Liver (tissue), 9 donors: ENCODE results near the gene CD248. TPM values are rescaled to one million over a fixed set of nuclear protein-coding genes. Genes with fewer than 3 reads are reported as not detected.

Source experiments
- DNase-seq: peaks from one replicate; pipeline ENCODE4 v3.0.0-alpha.2; 2017; ENCODE audit warnings: low spot score
- H3K27ac ChIP-seq, 2 donors: one replicate each; pipeline ENCODE4 v1.7.0; 2013; ENCODE audit warnings: inconsistent platforms in 2 of 2, low read length in 2 of 2, control low read depth in 1 of 2, low read depth in 1 of 2, mild to moderate bottlenecking in 1 of 2
- H3K27me3 ChIP-seq, 4 donors: one replicate each; pipeline versions ENCODE4 v1.6.1 to v1.7.0; 2013; ENCODE audit warnings: low read length in 3 of 4, inconsistent platforms in 1 of 4, mild to moderate bottlenecking in 1 of 4, moderate library complexity in 1 of 4; ENCODE audit not compliant: control insufficient read depth in 4 of 4, insufficient read depth in 4 of 4
- H3K36me3 ChIP-seq, 4 donors: one replicate each; pipeline versions ENCODE4 v1.6.1 to v1.7.0; 2013; ENCODE audit warnings: low read length in 3 of 4, mild to moderate bottlenecking in 3 of 4, low read depth in 1 of 4, moderate library complexity in 1 of 4; ENCODE audit not compliant: control insufficient read depth in 4 of 4, insufficient read depth in 3 of 4
- H3K4me1 ChIP-seq, 4 donors: one replicate each; pipeline versions ENCODE4 v1.6.1 to v1.7.0; 2013; ENCODE audit warnings: low read length in 3 of 4, mild to moderate bottlenecking in 3 of 4, moderate library complexity in 1 of 4; ENCODE audit not compliant: control insufficient read depth in 4 of 4, insufficient read depth in 4 of 4
- H3K4me3 ChIP-seq, 3 donors: one replicate each; pipeline versions ENCODE4 v1.6.1 to v1.7.0; 2013; ENCODE audit warnings: low read length in 3 of 3, control low read depth in 1 of 3, low read depth in 1 of 3, mild to moderate bottlenecking in 1 of 3
- H3K9ac ChIP-seq, 2 donors: one replicate each; pipeline ENCODE4 v1.7.0; 2013; ENCODE audit warnings: low read length in 2 of 2, mild to moderate bottlenecking in 2 of 2, moderate library complexity in 2 of 2, control low read depth in 1 of 2, low read depth in 1 of 2
- H3K9me3 ChIP-seq, 4 donors: one replicate each; pipeline versions ENCODE4 v1.6.1 to v1.7.0; 2013; ENCODE audit warnings: low read length in 3 of 4; ENCODE audit not compliant: control insufficient read depth in 4 of 4
- ATF3 ChIP-seq: IDR thresholded peaks from 2 replicates; pipeline ENCODE4 v1.6.1; 2016; ENCODE audit warnings: antibody characterized with exemption
- CTCF ChIP-seq: fragments of 150-350 bp; IDR thresholded peaks from 2 replicates; pipeline ENCODE4 v1.5.1; 2017; ENCODE audit warnings: improper control_type of control experiment, low read depth, low read length; ENCODE audit not compliant: missing input control
- EGR1 ChIP-seq, 2 donors: IDR thresholded peaks; 2 replicates each; pipeline ENCODE4 v1.6.1; 2016 to 2018; ENCODE audit warnings: antibody characterized with exemption in 2 of 2, low read depth in 2 of 2
- FOXA1 ChIP-seq: IDR thresholded peaks from 2 replicates; pipeline ENCODE4 v1.6.1; 2016; ENCODE audit warnings: antibody characterized with exemption
- FOXA2 ChIP-seq: IDR thresholded peaks from 2 replicates; pipeline ENCODE4 v1.6.1; 2016; ENCODE audit warnings: antibody characterized with exemption
- GABPA ChIP-seq, 2 donors: IDR thresholded peaks in 1 of 2; conservative IDR thresholded peaks in 1 of 2; 2 replicates each; pipeline ENCODE4 v1.6.1; 2016; ENCODE audit warnings: antibody characterized with exemption in 2 of 2, mild to moderate bottlenecking in 1 of 2, moderate library complexity in 1 of 2
- HNF4A ChIP-seq, 2 donors: conservative IDR thresholded peaks; 2 replicates each; pipeline ENCODE4 v1.6.1; 2016; ENCODE audit warnings: antibody characterized with exemption in 2 of 2, mild to moderate bottlenecking in 2 of 2
- HNF4G ChIP-seq: IDR thresholded peaks from 2 replicates; pipeline ENCODE4 v1.6.1; 2016; ENCODE audit warnings: antibody characterized with exemption
- JUND ChIP-seq, 2 donors: IDR thresholded peaks; 2 replicates each; pipeline ENCODE4 v1.6.1; 2016; ENCODE audit warnings: antibody characterized with exemption in 2 of 2
- MAX ChIP-seq: IDR thresholded peaks from 2 replicates; pipeline ENCODE4 v1.6.1; 2016; ENCODE audit warnings: antibody characterized with exemption
- REST ChIP-seq: IDR thresholded peaks from 2 replicates; pipeline ENCODE4 v1.6.1; 2016; ENCODE audit warnings: antibody characterized with exemption, mild to moderate bottlenecking
- RXRA ChIP-seq, 2 donors: IDR thresholded peaks; 2 replicates each; pipeline ENCODE4 v1.6.1; 2017 to 2018; ENCODE audit warnings: antibody characterized with exemption in 2 of 2, mild to moderate bottlenecking in 1 of 2
- TAF1 ChIP-seq: conservative IDR thresholded peaks from 2 replicates; pipeline ENCODE4 v1.6.1; 2016; ENCODE audit warnings: antibody characterized with exemption, mild to moderate bottlenecking
- YY1 ChIP-seq: IDR thresholded peaks from 2 replicates; pipeline ENCODE4 v1.6.1; 2016; ENCODE audit warnings: antibody characterized with exemption, mild to moderate bottlenecking
- WGBS: extraction: QIAGEN DNeasy Blood & Tissue Kit; methylation state at CpG from one replicate; pipeline ENCODE4 v1.1.7; 2013; 5-methylcytosine and 5-hydroxymethylcytosine counted together
- polyA plus RNA-seq, 2 donors: library from polyadenylated mRNA; stranded (reverse) in 1 of 2; unstranded in 1 of 2; fragments of 200-250 nt in 1 of 2; fragments of >200 nt in 1 of 2; fragmentation: Nextera tagmentation in 1 of 2; extraction: Ambion mirVana in 1 of 2; gene quantifications; one replicate each; pipeline versions ENCODE4 v1.2.1 to v1.2.3, GENCODE V29; 2013 to 2015
- total RNA-seq, 2 donors: library from RNA; depleted of rRNA; stranded (reverse); fragments of >200 nt; gene quantifications; one replicate each; pipeline ENCODE4 v1.2.3, GENCODE V29; 2014
- donor health status: healthy.
- donor health status: healthy.
- donor health status: healthy.
- donor health status: healthy.
- donor health status: healthy.

CD248 gene
- total and polyA plus RNA-seq, 4 donors = 0.64 to 3.0 (median 1.2) TPM

- WGBS = 65% methylated on average over 3 of the region's 3 CpGs
- no peaks in the 10 kb centered on the region for H3K9me3 ChIP-seq
- TF ChIP-seq HNF4G (no peak), FOXA1 (no peak), EGR1 (IDR thresholded peaks at IDR 0.05; ENCODE audit: low read depth in 2 of 2) (no peak), CTCF (no peak), JUND (IDR thresholded peaks at IDR 0.05) (no peak), TAF1 (no peak), ATF3 (no peak), HNF4A (conservative IDR thresholded peaks at IDR 0.05) (no peak), MAX (no peak), RXRA (IDR thresholded peaks at IDR 0.05) (no peak), YY1 (no peak), REST (no peak)
- peaks cover 2 to 9% (median 4%) of the 10 kb centered on the region in 4 donors for H3K4me1 ChIP-seq
- no peak overlapping the region for H3K9ac ChIP-seq
- H3K27me3 ChIP-seq = no peaks in the 10 kb centered on the region
- no peak overlapping the region for H3K27ac ChIP-seq
- H3K36me3 ChIP-seq = no peaks in the 10 kb centered on the region
- no peak overlapping the region for H3K4me3 ChIP-seq
- no peak for DNase-seq
Measured at GRCh38 chr11:66328031-66328301, 11.1 kb upstream of the CD248 start.

- H3K9me3 ChIP-seq = no peaks in the 10 kb centered on the region
- H3K9ac ChIP-seq = no peak overlapping the region
- peaks cover 2 to 9% (median 4%) of the 10 kb centered on the region in 4 donors for H3K4me1 ChIP-seq
- H3K36me3 ChIP-seq = no peaks in the 10 kb centered on the region
- no peak for DNase-seq
- WGBS = 85% methylated on average over 10 of the region's 10 CpGs
- TF ChIP-seq GABPA (IDR thresholded peaks at IDR 0.05 in 1 of 2, conservative IDR thresholded peaks at IDR 0.05 in 1 of 2) (no peak), REST (no peak), EGR1 (IDR thresholded peaks at IDR 0.05; ENCODE audit: low read depth in 2 of 2) (no peak), TAF1 (no peak), RXRA (IDR thresholded peaks at IDR 0.05) (no peak), FOXA2 (no peak), YY1 (no peak), ATF3 (no peak)
- H3K4me3 ChIP-seq = no peak overlapping the region
- no peaks in the 10 kb centered on the region for H3K27me3 ChIP-seq
- no peak overlapping the region for H3K27ac ChIP-seq
Measured at GRCh38 chr11:66327171-66328030, 10.6 kb upstream of the CD248 start.
